ENCODE measurements around the gene KDM2B. TPM values are rescaled to one million over a fixed set of nuclear protein-coding genes. Genes with fewer than 3 reads are reported as not detected.

The KDM2B gene
- total and polyA plus RNA-seq, 10 of the 15 experiments (the other 5 are each of a cell fraction or from before 2014, with no cell fraction given), result 13.6 to 124 (median 40.4) TPM

- no peak overlapping the region for H3K4me3 ChIP-seq
- H3K4me2 ChIP-seq (ENCODE audit: control insufficient read depth, insufficient read depth), result no peak overlapping the region
- H3K27ac ChIP-seq (ENCODE audit: control insufficient read depth, insufficient read depth), result no peak overlapping the region
- TF ChIP-seq HDGF (IDR thresholded peaks at IDR 0.05) (no peak), TARDBP (IDR thresholded peaks at IDR 0.05; ENCODE audit: borderline replicate concordance) (no peak), MXI1 (IDR thresholded peaks at IDR 0.05; ENCODE audit: low read depth, low read length) (no peak)
- H3K36me3 ChIP-seq (ENCODE audit: control insufficient read depth in 2 of 2, insufficient read depth in 2 of 2, low read length in 1 of 2), result peaks cover 14 to 31% of the 10 kb centered on the region in 2 experiments
- in situ Hi-C loops (cut with MboI) (no loop called here), intact Hi-C loops (cut with micrococcal nuclease; ENCODE audit: unreplicated experiment) (no loop called here)
- H3K79me2 ChIP-seq (ENCODE audit: control insufficient read depth, insufficient read depth, low read length), result no peaks in the 10 kb centered on the region
- no peaks in the 10 kb centered on the region for H4K20me1 ChIP-seq (ENCODE audit: control insufficient read depth, insufficient read depth)
- WGBS (ENCODE audit: insufficient coverage, insufficient replicate concordance, low lambda C conversion rate, missing lambda C conversion rate), result 91% methylated on average over 16 of the region's 16 CpGs
- no TSS peak for BruUV-seq (replicated peaks)
- no peak for DNase-seq (ENCODE audit: low read depth, low spot score)
- H3K27me3 ChIP-seq (replicated peaks in 1 of 2; ENCODE audit: control insufficient read depth in 2 of 2, insufficient read depth in 2 of 2, low read length in 1 of 2), result no peaks in the 10 kb centered on the region
- POLR2A ChIA-PET, result interaction anchor here (0.5 to 1.7 kb wide), 2 partner anchors 11 to 24 kb away, joined by 3 to 4 read pairs; no protein-coding TSS in a partner anchor
- no peak overlapping the region for H2AFZ ChIP-seq (ENCODE audit: control insufficient read depth, low read depth, low read length)
- SMC1A ChIA-PET (ENCODE audit: uncharacterized antibody, unreplicated experiment), result no interaction called here
- no peaks in the 10 kb centered on the region for H3K9me3 ChIP-seq (replicated peaks; ENCODE audit: control insufficient read depth, insufficient read depth, low read length)
- CTCF ChIA-PET, result interaction anchor here (1.6 to 2.1 kb wide), 2 partner anchors 10 to 287 kb away, joined by 3 to 7 read pairs; no protein-coding TSS in a partner anchor
- RAD21 ChIA-PET (ENCODE audit: unreplicated experiment), result no interaction called here
- peaks cover 6% of the 10 kb centered on the region for H3K4me1 ChIP-seq (ENCODE audit: control insufficient read depth, insufficient read depth, low read length)
- H3K9ac ChIP-seq (ENCODE audit: control insufficient read depth, insufficient read depth, low read length), result no peak overlapping the region
- FAIRE-seq, result no peak
- ATAC-seq, result no peak
These were observed 71.5 kb downstream of the KDM2B start for GRCh38 chr12:121509339-121509738.

DNA sequence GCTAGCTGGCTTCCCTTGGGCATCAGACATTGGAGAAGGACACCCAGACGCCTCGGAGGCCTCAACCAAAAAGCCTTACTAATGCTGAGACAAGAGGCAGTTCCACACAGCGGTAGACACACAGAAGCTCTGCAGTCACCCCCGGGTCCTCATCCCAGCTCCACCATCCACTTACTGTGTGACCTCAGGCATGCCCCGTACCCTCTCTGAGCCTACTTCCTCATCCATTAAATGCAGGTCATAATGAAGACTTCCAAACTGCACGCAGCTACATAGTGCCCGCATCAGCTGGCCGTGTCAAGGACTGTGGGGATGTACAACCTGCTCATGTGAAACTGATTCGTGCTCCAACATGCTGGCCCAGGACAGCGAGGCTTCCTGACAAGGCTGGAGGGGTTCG lies 72.3 kb downstream of the KDM2B start:
- SMC1A ChIA-PET (ENCODE audit: uncharacterized antibody, unreplicated experiment), result interaction anchor here (1.1 kb wide), 1 partner anchor 163 kb away, joined by 3 read pairs; no protein-coding TSS in a partner anchor
- WGBS (ENCODE audit: insufficient coverage, insufficient replicate concordance, low lambda C conversion rate, missing lambda C conversion rate), result 88% methylated on average over 11 of the region's 11 CpGs
- DNase-seq (ENCODE audit: low read depth, low spot score) (no peak), FAIRE-seq (no peak), ATAC-seq (no peak)
- Histone ChIP-seq H3K9me3 (replicated peaks; ENCODE audit: control insufficient read depth, insufficient read depth, low read length) (no peaks in the 10 kb centered on the region), H3K9ac (ENCODE audit: control insufficient read depth, insufficient read depth, low read length) (no peak overlapping the region), H3K27me3 (replicated peaks in 1 of 2; ENCODE audit: control insufficient read depth in 2 of 2, insufficient read depth in 2 of 2, low read length in 1 of 2) (no peaks in the 10 kb centered on the region), H3K36me3 (ENCODE audit: control insufficient read depth in 2 of 2, insufficient read depth in 2 of 2, low read length in 1 of 2) (peaks cover 14 to 31% of the 10 kb centered on the region in 2 experiments), H3K4me2 (ENCODE audit: control insufficient read depth, insufficient read depth) (no peak overlapping the region), H4K20me1 (ENCODE audit: control insufficient read depth, insufficient read depth) (no peaks in the 10 kb centered on the region), H3K4me3 (no peak overlapping the region), H3K4me1 (ENCODE audit: control insufficient read depth, insufficient read depth, low read length) (no peaks in the 10 kb centered on the region), H3K79me2 (ENCODE audit: control insufficient read depth, insufficient read depth, low read length) (no peaks in the 10 kb centered on the region), H2AFZ (ENCODE audit: control insufficient read depth, low read depth, low read length) (no peak overlapping the region), H3K27ac (ENCODE audit: control insufficient read depth, insufficient read depth) (no peak overlapping the region)
- POLR2A ChIA-PET, result interaction anchor here (0.5 to 1.7 kb wide), 3 partner anchors 11 to 174 kb away, joined by 3 to 5 read pairs (median 4); no protein-coding TSS in a partner anchor
- in situ Hi-C loops (cut with MboI) (no loop called here), intact Hi-C loops (cut with micrococcal nuclease; ENCODE audit: unreplicated experiment) (no loop called here)
- RAD21 ChIA-PET (ENCODE audit: unreplicated experiment), result no interaction called here
- CTCF ChIA-PET, result interaction anchor here (1.5 to 2.1 kb wide), 4 partner anchors 9 to 288 kb away, joined by 3 to 7 read pairs (median 3); no protein-coding TSS in a partner anchor
- TSS peak; percentile 25 for BruUV-seq (replicated peaks)
- TF ChIP-seq RB1 (IDR thresholded peaks at IDR 0.05; ENCODE audit: borderline replicate concordance) (no peak), GABPA (IDR thresholded peaks at IDR 0.05; ENCODE audit: low read depth) (no peak), SMAD5 (IDR thresholded peaks at IDR 0.05; ENCODE audit: low read depth) (no peak), KDM1A (IDR thresholded peaks at IDR 0.05; ENCODE audit: borderline replicate concordance) (no peak), CBX3 (IDR thresholded peaks at IDR 0.05; ENCODE audit: borderline replicate concordance, low read depth) (no peak), POLR2A (IDR thresholded peaks at IDR 0.05; ENCODE audit: low read depth, low read length) (no peak), DPF2 (IDR thresholded peaks at IDR 0.05) (no peak), POU2F2 (IDR thresholded peaks at IDR 0.05; ENCODE audit: borderline replicate concordance, low read depth, low read length) (no peak), SMC3 (IDR thresholded peaks at IDR 0.05; ENCODE audit: borderline replicate concordance, low read length) (no peak)
- TF ChIP-seq, protein P1, sequence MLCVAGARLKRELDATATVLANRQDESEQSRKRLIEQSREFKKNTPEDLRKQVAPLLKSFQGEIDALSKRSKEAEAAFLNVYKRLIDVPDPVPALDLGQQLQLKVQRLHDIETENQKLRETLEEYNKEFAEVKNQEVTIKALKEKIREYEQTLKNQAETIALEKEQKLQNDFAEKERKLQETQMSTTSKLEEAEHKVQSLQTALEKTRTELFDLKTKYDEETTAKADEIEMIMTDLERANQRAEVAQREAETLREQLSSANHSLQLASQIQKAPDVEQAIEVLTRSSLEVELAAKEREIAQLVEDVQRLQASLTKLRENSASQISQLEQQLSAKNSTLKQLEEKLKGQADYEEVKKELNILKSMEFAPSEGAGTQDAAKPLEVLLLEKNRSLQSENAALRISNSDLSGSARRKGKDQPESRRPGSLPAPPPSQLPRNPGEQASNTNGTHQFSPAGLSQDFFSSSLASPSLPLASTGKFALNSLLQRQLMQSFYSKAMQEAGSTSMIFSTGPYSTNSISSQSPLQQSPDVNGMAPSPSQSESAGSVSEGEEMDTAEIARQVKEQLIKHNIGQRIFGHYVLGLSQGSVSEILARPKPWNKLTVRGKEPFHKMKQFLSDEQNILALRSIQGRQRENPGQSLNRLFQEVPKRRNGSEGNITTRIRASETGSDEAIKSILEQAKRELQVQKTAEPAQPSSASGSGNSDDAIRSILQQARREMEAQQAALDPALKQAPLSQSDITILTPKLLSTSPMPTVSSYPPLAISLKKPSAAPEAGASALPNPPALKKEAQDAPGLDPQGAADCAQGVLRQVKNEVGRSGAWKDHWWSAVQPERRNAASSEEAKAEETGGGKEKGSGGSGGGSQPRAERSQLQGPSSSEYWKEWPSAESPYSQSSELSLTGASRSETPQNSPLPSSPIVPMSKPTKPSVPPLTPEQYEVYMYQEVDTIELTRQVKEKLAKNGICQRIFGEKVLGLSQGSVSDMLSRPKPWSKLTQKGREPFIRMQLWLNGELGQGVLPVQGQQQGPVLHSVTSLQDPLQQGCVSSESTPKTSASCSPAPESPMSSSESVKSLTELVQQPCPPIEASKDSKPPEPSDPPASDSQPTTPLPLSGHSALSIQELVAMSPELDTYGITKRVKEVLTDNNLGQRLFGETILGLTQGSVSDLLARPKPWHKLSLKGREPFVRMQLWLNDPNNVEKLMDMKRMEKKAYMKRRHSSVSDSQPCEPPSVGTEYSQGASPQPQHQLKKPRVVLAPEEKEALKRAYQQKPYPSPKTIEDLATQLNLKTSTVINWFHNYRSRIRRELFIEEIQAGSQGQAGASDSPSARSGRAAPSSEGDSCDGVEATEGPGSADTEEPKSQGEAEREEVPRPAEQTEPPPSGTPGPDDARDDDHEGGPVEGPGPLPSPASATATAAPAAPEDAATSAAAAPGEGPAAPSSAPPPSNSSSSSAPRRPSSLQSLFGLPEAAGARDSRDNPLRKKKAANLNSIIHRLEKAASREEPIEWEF (IDR thresholded peaks at IDR 0.05; ENCODE audit: insufficient replicate concordance, low read depth, low read length), result no peak

All from GM12878 (cell line).